Gastrocnemius medialis (tissue), 4 donors: Measurements from ENCODE around the gene NDST4. TPM values are rescaled to one million over a fixed set of nuclear protein-coding genes. Genes with fewer than 3 reads are reported as not detected.

ENCODE experiments used
- ATAC-seq, 2 donors: fragments of 150-250 bp; one replicate each; pipeline ENCODE4 v1.9.1; 2016
- DNase-seq, 2 donors: peaks; one replicate each; pipeline ENCODE4 v3.0.0-alpha.2; 2019
- H3K27ac ChIP-seq, 4 donors: fragments of 200-600 bp; sonication (generic); 1 replicate in 1 of 4; 2 replicates in 3 of 4; pipeline ENCODE4 v1.5.1; 2016 to 2018; ENCODE audit warnings: mild to moderate bottlenecking in 2 of 4, moderate library complexity in 1 of 4
- H3K27me3 ChIP-seq, 3 donors: fragments of 200-600 bp; sonication (generic) in 2 of 3; 1 replicate in 1 of 3; 2 replicates in 2 of 3; pipeline versions ENCODE4 v1.5.1 to v1.6.0; 2016 to 2019; ENCODE audit warnings: mild to moderate bottlenecking in 1 of 3, moderate library complexity in 1 of 3
- H3K36me3 ChIP-seq, 2 donors: fragments of 200-600 bp; sonication (generic) in 1 of 2; one replicate each; pipeline ENCODE4 v1.5.1; 2017 to 2018
- H3K4me1 ChIP-seq, 2 donors: fragments of 200-600 bp; sonication (generic) in 1 of 2; one replicate each; pipeline ENCODE4 v1.5.1; 2016 to 2017; ENCODE audit warnings: mild to moderate bottlenecking in 2 of 2
- H3K4me3 ChIP-seq, 4 donors: fragments of 200-600 bp; sonication (generic) in 3 of 4; 1 replicate in 1 of 4; 2 replicates in 3 of 4; pipeline ENCODE4 v1.5.1; 2016 to 2019; ENCODE audit warnings: mild to moderate bottlenecking in 2 of 4
- H3K9me3 ChIP-seq, 3 donors: fragments of 200-600 bp; sonication (generic) in 2 of 3; 1 replicate in 1 of 3; 2 replicates in 2 of 3; pipeline ENCODE4 v1.5.1; 2016 to 2019
- POLR2A ChIP-seq, 2 donors: fragments of 450-650 bp; IDR thresholded peaks; one replicate each; pipeline ENCODE4 v1.6.1; 2017; ENCODE audit warnings: antibody characterized with exemption in 2 of 2, mild to moderate bottlenecking in 2 of 2, moderate library complexity in 2 of 2
- in situ Hi-C, 4 donors: fragments of 200-750 bp; cut with MboI; loops; one replicate each; pipeline versions ENCODE4 v1.15.0 to v1.8.0; 2017; ENCODE audit warnings: low sequenced_read_pairs in 4 of 4
- intact Hi-C: fragments of 100-400 bp; cut with DNase I; formaldehyde crosslinking; loops from one replicate; pipeline ENCODE4 v1.15.1; 2023; ENCODE audit warnings: low total_unique reads
- total RNA-seq, 4 donors: library from RNA; depleted of rRNA; stranded (reverse); fragments of >200 nt; gene quantifications; one replicate each; pipeline versions ENCODE4 v1.1.0 to v1.2.3, GENCODE V29; 2016
- TF ChIP-seq, protein P1 (sequence below), 5 experiments: fragments of 450-650 bp in 3 of 5; fragments of 200-600 bp in 2 of 5; sonication (generic) in 2 of 5; IDR thresholded peaks in 4 of 5; conservative IDR thresholded peaks in 1 of 5; 1 replicate in 4 of 5; 2 replicates in 1 of 5; pipeline ENCODE4 v1.5.1; 2016 to 2019; ENCODE audit warnings: antibody characterized with exemption in 5 of 5, mild to moderate bottlenecking in 3 of 5, moderate library complexity in 3 of 5

NDST4 gene
- total RNA-seq, 4 donors from 2014 or later: not detected

DNA sequence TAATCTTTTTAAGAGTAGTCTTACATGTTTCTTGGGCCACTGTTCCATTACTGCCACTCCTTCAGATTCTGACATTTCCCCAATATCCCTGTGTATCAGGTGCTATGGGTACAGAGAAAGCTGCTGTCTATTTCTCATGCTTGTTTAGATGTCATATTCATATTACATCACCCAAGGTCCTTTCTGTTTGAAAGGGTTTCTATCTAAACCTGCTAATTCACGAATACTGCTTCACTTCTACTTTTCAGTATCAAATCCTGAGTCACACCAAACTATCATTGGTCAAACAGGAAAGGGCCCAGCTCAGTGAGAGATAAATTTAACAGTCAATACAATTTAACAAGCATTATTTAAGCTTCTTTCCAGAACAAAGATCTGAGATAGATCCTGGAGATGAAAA, 273.4 kb downstream of the NDST4 start:
- DNase-seq (no peak), ATAC-seq (no peak)
- Histone ChIP-seq H3K4me1 (no peaks in the 10 kb centered on the region), H3K27me3 (no peaks in the 10 kb centered on the region), H3K27ac (no peak overlapping the region), H3K4me3 (no peak overlapping the region), H3K9me3 (no peaks in the 10 kb centered on the region), H3K36me3 (no peaks in the 10 kb centered on the region)
- in situ Hi-C loops: no loop called here
- intact Hi-C loops: no loop called here
- TF ChIP-seq, protein P1, sequence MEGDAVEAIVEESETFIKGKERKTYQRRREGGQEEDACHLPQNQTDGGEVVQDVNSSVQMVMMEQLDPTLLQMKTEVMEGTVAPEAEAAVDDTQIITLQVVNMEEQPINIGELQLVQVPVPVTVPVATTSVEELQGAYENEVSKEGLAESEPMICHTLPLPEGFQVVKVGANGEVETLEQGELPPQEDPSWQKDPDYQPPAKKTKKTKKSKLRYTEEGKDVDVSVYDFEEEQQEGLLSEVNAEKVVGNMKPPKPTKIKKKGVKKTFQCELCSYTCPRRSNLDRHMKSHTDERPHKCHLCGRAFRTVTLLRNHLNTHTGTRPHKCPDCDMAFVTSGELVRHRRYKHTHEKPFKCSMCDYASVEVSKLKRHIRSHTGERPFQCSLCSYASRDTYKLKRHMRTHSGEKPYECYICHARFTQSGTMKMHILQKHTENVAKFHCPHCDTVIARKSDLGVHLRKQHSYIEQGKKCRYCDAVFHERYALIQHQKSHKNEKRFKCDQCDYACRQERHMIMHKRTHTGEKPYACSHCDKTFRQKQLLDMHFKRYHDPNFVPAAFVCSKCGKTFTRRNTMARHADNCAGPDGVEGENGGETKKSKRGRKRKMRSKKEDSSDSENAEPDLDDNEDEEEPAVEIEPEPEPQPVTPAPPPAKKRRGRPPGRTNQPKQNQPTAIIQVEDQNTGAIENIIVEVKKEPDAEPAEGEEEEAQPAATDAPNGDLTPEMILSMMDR (IDR thresholded peaks at IDR 0.05 in 4 of 5, conservative IDR thresholded peaks at IDR 0.05 in 1 of 5): no peak
- TF ChIP-seq POLR2A (IDR thresholded peaks at IDR 0.05): no peak

DNA sequence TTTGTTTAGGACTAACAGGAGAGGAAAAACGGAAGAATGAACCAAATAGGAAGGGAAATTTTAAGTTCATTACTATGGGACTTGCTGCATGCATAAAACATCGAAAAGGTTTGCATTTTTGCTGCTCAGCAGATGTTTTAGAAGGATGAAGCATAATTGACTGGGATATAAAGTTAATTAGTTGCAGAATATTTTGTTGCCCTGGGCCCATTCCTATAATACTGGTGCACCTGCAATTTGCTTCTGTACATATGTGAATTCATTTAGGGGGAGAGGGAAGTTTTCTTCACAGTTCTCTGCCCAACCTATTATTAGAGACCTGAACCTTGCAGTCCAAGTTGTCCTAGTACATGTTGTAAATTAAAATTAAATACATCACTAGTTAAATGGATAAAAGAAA, 282.8 kb downstream of the NDST4 start:
- intact Hi-C loops: no loop called here
- H3K36me3 ChIP-seq: no peaks in the 10 kb centered on the region
- H3K9me3 ChIP-seq: no peaks in the 10 kb centered on the region
- H3K27ac ChIP-seq: no peak overlapping the region
- no peak overlapping the region for H3K4me3 ChIP-seq
- in situ Hi-C loops: no loop called here
- H3K27me3 ChIP-seq: no peaks in the 10 kb centered on the region
- DNase-seq (no peak), ATAC-seq (no peak)
- no peak for TF ChIP-seq POLR2A (IDR thresholded peaks at IDR 0.05)
- TF ChIP-seq, protein P1 (IDR thresholded peaks at IDR 0.05 in 4 of 5, conservative IDR thresholded peaks at IDR 0.05 in 1 of 5): no peak
- H3K4me1 ChIP-seq: no peaks in the 10 kb centered on the region

DNA sequence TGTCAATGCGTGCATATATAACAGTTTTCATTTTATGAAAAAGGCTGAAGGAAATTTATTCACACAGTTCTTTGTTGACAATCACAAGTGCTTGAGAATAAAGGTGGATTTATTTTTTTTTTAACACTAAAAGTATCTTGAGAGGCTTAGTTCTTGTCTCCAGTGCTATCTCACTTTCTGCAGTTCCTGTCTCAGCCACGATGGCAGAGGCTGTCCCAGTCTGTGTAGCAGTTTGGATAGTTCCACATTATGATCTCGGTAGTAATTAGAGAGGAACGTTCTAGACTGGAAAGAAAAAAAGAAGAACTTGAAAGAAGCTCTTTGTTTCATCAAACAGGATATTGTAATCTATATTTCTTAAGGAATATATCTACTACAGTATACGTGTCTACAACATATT, 285.8 kb downstream of the NDST4 start:
- Histone ChIP-seq H3K4me3 (no peak overlapping the region), H3K27ac (no peak overlapping the region), H3K4me1 (no peaks in the 10 kb centered on the region), H3K9me3 (no peaks in the 10 kb centered on the region), H3K36me3 (no peaks in the 10 kb centered on the region), H3K27me3 (no peaks in the 10 kb centered on the region)
- no peak for DNase-seq
- no peak for TF ChIP-seq POLR2A (IDR thresholded peaks at IDR 0.05)
- TF ChIP-seq, protein P1 (IDR thresholded peaks at IDR 0.05 in 4 of 5, conservative IDR thresholded peaks at IDR 0.05 in 1 of 5): no peak
- no peak for ATAC-seq
- intact Hi-C loops: no loop called here
- in situ Hi-C loops: no loop called here

DNA sequence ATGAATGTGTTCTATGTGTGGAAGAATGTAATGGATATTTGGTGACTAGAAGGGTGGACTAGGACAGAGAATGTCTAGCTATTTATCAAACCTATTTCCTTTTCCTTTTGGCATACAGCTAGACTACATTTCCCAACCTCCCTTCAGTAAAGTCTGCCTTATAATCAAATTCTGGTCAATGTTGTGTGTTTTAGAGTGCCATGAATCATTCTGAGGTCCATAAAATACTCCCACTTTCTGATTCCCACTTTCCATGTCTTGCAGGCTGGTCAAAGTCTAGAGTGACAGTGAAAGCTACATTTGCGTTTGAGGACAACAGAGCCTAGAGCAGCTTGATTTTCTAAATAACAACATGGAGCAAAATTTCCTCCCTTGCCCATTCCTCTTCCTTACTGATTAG, 297.7 kb downstream of the NDST4 start:
- Histone ChIP-seq H3K36me3 (no peaks in the 10 kb centered on the region), H3K4me3 (no peak overlapping the region), H3K27me3 (no peaks in the 10 kb centered on the region), H3K9me3 (no peaks in the 10 kb centered on the region), H3K27ac (no peak overlapping the region), H3K4me1 (no peaks in the 10 kb centered on the region)
- DNase-seq (no peak), ATAC-seq (no peak)
- in situ Hi-C loops: no loop called here
- TF ChIP-seq POLR2A (IDR thresholded peaks at IDR 0.05): no peak
- TF ChIP-seq, protein P1 (IDR thresholded peaks at IDR 0.05 in 4 of 5, conservative IDR thresholded peaks at IDR 0.05 in 1 of 5): no peak
- intact Hi-C loops: no loop called here

- H3K27ac ChIP-seq: no peak overlapping the region
- H3K9me3 ChIP-seq: no peaks in the 10 kb centered on the region
- TF ChIP-seq, protein P1 (IDR thresholded peaks at IDR 0.05 in 4 of 5, conservative IDR thresholded peaks at IDR 0.05 in 1 of 5): no peak
- no peak for TF ChIP-seq POLR2A (IDR thresholded peaks at IDR 0.05)
- no peaks in the 10 kb centered on the region for H3K27me3 ChIP-seq
- no peak for ATAC-seq
- no peak for DNase-seq
- no peaks in the 10 kb centered on the region for H3K36me3 ChIP-seq
- intact Hi-C loops (no loop called here), in situ Hi-C loops (no loop called here)
- H3K4me3 ChIP-seq: no peak overlapping the region
- no peaks in the 10 kb centered on the region for H3K4me1 ChIP-seq
Observed at GRCh38 chr4:114813961-114814360, 299.5 kb downstream of the NDST4 start.
